Left kidney (tissue), 8 donors: ENCODE measurements around the gene ATP6V1E1. TPM values are rescaled to one million over a fixed set of nuclear protein-coding genes. Genes with fewer than 3 reads are reported as not detected.
"Not testable (repeated sequence)": the region's sequence is repeated elsewhere in the genome, so short reads cannot be mapped to it uniquely, and the experiment has no call there.

Source experiments
- DNase-seq: peaks from one replicate; pipeline ENCODE4 v3.0.0-alpha.2; 2013
- long read RNA-seq, 8 donors: transcript quantifications; one replicate each; lab custom pipeline, GENCODE V29; 2026
- polyA plus RNA-seq: library from polyadenylated mRNA; unstranded; fragments of 120-200 nt; gene quantifications from one replicate; pipeline ENCODE4 v1.2.1, GENCODE V29; 2013; ENCODE audit not compliant: insufficient read length

ATP6V1E1 gene
- 135 TPM for polyA plus RNA-seq
- long read RNA-seq, donor 1, transcript ATP6V1E1-201 (9 exons, 1,402 nt), result major isoform, 28 of 40 reads
- long read RNA-seq, donor 1, partial matches to known transcripts, result 5 of 40 reads
- long read RNA-seq, donor 1, other reads (novel, unspliced or antisense), result 0 of 40 reads
- long read RNA-seq, donor 2, transcript ATP6V1E1-201 (9 exons, 1,402 nt), result major isoform, 49 of 63 reads
- long read RNA-seq, donor 2, transcript ATP6V1E1-207 (4 exons, 587 nt), result minor isoform, 6 of 63 reads
- long read RNA-seq, donor 2, partial matches to known transcripts, result 0 of 63 reads
- long read RNA-seq, donor 2, other reads (novel, unspliced or antisense), result 0 of 63 reads
- long read RNA-seq, donor 3, transcript ATP6V1E1-201 (9 exons, 1,402 nt), result major isoform, 26 of 36 reads
- long read RNA-seq, donor 3, partial matches to known transcripts, result 0 of 36 reads
- long read RNA-seq, donor 3, other reads (novel, unspliced or antisense), result 0 of 36 reads
- long read RNA-seq, donor 4, partial matches to known transcripts, result 0 of 6 reads
- long read RNA-seq, donor 4, other reads (novel, unspliced or antisense), result 0 of 6 reads
- long read RNA-seq, donor 5, transcript ATP6V1E1-205 (3 exons, 558 nt), result minor isoform, 5 of 73 reads
- long read RNA-seq, donor 5, transcript ATP6V1E1-201 (9 exons, 1,402 nt), result major isoform, 61 of 73 reads
- long read RNA-seq, donor 5, partial matches to known transcripts, result 0 of 73 reads
- long read RNA-seq, donor 5, other reads (novel, unspliced or antisense), result 0 of 73 reads
- long read RNA-seq, donor 6, transcript ATP6V1E1-207 (4 exons, 587 nt), result minor isoform, 8 of 72 reads
- long read RNA-seq, donor 6, transcript ATP6V1E1-201 (9 exons, 1,402 nt), result major isoform, 48 of 72 reads
- long read RNA-seq, donor 6, transcript ATP6V1E1-205 (3 exons, 558 nt), result minor isoform, 15 of 72 reads
- long read RNA-seq, donor 6, partial matches to known transcripts, result 0 of 72 reads
- long read RNA-seq, donor 6, other reads (novel, unspliced or antisense), result 0 of 72 reads
- long read RNA-seq, donor 7, transcript ATP6V1E1-201 (9 exons, 1,402 nt), result major isoform, 47 of 61 reads
- long read RNA-seq, donor 7, transcript ATP6V1E1-205 (3 exons, 558 nt), result minor isoform, 5 of 61 reads
- long read RNA-seq, donor 7, partial matches to known transcripts, result 0 of 61 reads
- long read RNA-seq, donor 7, other reads (novel, unspliced or antisense), result 0 of 61 reads
- long read RNA-seq, donor 8, transcript ATP6V1E1-201 (9 exons, 1,402 nt), result major isoform, 27 of 30 reads
- long read RNA-seq, donor 8, partial matches to known transcripts, result 0 of 30 reads
- long read RNA-seq, donor 8, other reads (novel, unspliced or antisense), result 0 of 30 reads

- DNase-seq, result peak; percentile 97
Observed at GRCh38 chr22:17628406-17629172, at the start of gene ATP6V1E1. Gene ATP6V1E1, minus strand, starts transcription at chr22:17628749. Its CDS starts 114 bp downstream, at chr22:17628635.

DNA sequence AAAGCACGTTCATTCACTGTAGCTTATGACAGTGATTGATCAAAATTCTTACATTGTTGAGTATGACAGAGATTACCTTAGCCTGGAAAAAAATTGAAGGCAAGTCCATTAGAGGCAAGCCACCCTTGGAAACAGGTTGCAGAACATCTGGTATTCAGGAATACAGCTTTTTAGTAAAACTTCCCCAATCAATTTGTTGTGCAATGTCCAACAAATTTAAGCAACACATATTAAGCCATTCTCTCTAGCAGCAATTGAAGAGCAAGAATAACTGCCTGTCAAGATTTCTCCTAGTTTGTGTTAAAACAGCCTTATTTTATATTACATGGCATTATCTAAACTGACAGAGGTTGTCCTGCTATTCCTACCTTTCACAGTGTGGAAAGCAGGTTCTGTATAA lies 47.0 kb upstream of the ATP6V1E1 start:
- DNase-seq, result no peak

GRCh38 chr22:17674152-17674551 lies 45.6 kb upstream of the ATP6V1E1 start:
- DNase-seq, result no peak

DNA sequence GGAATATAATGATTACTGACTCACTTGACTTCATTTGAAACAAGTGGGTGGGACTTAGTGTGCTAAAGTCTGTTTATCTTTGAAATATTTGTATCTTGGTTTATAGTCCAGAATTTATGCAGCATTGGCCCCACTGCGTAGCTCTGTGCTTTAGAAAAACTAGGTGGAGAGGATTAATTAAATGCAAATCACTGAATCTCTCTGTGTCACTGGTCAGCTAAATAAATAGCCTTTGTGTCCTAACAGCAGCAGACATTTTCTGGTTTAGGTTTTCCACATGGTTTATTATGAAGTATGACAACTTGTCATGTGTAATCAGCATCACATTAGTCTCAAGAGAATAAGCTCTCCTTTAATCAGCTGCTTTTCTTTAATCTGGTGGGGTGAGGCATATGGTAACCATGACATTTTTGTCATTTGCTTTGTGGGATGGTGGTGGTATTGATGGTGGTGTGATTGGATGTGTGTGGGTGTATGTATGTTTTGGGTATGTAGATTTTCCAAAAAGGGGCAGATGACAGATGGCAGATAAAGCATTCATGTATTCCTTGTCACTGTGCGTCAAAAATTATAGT lies 44.0 kb upstream of the ATP6V1E1 start:
- DNase-seq, result no peak

DNA sequence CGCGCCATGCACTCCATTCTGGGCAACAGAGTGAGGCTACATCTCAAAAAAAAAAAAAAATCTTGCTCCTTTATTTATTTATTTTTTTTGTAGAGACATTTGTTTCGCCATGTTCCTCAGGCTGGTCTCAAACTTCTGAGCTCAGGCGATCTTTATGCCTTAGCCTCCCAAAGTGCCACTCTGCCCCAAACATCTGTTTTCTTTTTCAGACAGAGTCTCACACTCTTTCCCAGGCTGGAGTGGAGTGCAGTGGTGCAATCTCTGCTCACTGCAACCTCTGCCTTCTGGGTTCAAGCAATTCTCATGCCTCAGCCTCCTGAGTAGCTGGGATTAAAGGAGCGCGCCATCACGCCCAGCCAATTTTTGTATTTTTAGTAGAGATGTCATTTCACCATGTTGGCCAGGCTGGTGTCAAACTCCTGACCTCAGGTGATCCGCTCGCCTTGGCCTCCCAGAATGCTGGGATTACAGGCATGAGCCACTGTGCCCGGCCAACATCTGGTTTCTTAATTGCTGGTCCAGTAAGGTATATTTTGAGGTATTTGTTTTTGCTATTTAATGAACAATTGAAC lies 43.1 kb upstream of the ATP6V1E1 start:
- not testable (repeated sequence) for DNase-seq

GRCh38 chr22:17665854-17666253 lies 37.3 kb upstream of the ATP6V1E1 start:
- DNase-seq, result no peak

DNA sequence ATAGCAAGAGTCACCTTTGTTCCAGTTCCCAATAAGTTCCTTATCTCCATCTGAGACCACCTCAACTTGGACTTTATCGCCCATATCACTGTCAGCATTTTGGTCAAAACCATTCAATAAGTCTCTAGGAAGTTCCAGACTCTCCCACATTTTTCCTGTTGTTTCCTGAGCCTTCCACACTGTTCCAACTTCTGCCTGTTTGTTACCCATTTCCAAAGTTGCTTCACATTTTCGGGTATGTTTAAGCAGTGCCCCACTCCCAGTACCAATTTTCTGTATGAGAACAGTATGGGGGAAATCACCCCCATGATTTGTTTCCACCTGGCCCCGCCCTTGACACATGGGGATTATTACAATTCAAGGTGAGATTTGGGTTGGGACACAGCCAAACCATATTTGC lies 36.7 kb upstream of the ATP6V1E1 start:
- DNase-seq, result no peak

GRCh38 chr22:17664414-17665055 lies 36.0 kb upstream of the ATP6V1E1 start:
- no peak for DNase-seq

DNA sequence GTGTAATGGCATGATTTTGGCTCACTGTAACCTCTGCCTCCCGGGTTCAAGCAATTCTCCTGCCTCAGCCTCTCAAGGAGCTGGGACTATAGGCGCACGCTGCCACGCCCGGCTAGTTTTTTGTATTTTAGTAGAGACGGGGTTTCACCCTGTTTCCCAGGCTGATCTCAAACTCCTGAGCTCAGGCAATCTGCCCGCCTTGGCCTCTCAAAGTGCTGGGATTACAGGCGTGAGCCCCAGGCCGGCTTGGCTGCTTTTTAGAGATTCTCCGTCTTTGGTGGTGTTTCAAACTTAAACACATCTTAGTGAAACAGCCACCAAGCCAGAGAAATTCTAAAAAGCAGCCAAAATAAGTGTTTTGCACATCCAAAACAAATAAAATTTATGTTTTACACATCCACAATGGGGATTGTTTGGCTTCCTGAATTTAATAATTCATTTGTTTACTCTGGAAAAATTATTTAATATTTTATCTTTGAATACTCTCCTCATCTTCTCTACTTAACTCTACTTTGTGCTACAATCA lies 28.4 kb upstream of the ATP6V1E1 start:
- no peak for DNase-seq

DNA sequence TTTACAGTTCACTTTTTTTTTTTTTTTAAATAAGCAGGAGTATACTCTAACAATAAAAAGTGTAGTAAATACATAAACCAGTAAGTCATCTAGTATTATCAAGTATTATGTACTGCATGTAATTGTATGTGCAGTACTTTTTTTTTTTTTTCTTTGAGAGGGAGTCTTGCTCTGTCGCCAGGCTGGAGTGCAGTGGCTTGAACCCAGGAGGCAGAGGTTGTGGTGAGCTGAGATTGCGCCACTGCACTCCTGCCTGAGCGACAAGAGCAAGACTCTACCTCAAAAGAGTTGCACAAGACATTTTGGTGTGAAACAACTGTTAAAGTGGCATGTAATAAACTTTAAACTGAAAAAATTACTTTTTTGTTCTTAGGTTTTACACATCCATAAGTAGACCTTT lies 26.7 kb upstream of the ATP6V1E1 start:
- no peak for DNase-seq

GRCh38 chr22:17648569-17648968 lies 20.0 kb upstream of the ATP6V1E1 start:
- no peak for DNase-seq

GRCh38 chr22:17647991-17648390 lies 19.4 kb upstream of the ATP6V1E1 start:
- no peak for DNase-seq

DNA sequence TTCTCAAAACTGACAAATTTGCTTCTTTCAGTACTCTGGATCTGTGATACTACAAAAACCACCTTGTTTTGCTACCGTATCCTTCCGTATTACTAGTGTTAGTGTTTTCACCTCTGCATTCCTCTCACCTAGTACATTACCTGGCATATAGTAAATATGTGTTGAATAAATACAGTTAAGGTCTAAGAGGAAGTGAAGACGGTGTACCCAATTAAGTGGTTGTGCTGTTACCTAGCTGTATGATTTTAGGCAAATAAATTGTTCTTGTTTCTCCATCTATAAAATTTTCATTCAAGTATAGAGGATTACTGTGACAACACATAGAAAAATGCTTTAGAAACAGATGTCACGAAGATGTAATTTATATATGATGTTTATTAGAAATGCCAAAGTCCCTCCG lies 18.9 kb upstream of the ATP6V1E1 start:
- no peak for DNase-seq

DNA sequence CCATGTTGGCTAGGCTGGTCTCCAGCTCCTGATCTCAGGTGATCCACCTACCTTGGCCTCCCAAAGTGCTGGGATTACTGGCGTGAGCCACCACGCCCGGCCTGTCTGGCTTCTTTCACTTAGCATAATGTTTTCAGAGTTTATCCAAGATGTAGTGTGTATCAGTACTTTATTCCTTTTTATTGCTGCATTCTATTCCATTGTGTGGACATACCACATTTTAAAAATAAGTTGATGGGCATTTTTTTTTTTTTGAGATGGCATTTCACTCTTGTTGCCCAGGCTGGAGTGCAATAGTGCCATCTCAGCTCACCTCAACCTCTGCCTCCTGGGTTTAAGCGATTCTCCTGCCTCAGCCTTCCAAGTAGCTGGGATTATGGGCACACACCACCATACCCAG lies 13.8 kb upstream of the ATP6V1E1 start:
- not testable (repeated sequence) for DNase-seq

- no peak for DNase-seq
Observed at GRCh38 chr22:17641269-17641668, 12.7 kb upstream of the ATP6V1E1 start.

DNA sequence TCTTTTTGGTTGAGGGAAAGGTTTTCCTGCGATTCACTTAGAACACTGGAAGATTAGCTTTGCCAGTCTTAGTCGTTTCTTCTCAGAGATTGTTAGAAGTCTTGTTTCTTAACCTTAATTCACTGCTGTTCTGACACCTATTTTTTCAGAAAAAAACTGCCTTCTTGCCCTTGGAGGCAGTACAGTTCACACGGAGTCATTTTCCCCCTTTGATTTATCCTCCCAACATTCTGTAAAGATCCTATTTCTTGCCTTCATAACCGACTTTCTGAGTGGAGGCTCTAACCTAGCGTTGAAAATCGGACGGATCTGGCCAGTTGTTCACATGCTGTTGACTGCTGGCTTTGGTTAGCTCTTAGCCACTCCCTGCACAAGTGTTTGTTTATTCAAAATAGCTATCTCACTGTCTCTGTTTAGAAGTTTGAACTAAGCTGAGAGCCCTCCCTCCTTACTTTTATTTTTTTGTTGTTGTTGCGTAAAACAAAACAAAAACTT lies 10.7 kb upstream of the ATP6V1E1 start:
- peak; percentile 48 for DNase-seq

- DNase-seq, result peak; percentile 91
Observed at GRCh38 chr22:17638432-17639246, 10.1 kb upstream of the ATP6V1E1 start, which contains the start of gene BCL2L13. Gene BCL2L13, plus strand, starts transcription at chr22:17638757. Its CDS starts 16,955 bp downstream, at chr22:17655712.

GRCh38 chr22:17638182-17638431 lies 9.6 kb upstream of the ATP6V1E1 start:
- DNase-seq, result no peak
